GM21447 (cell line): ENCODE results near the gene NRP2.

Experiments
- ATAC-seq: cut with Tn5 transposase; IDR thresholded peaks from one replicate; pipeline ENCODE4 v1.9.1; 2021; ENCODE audit not compliant: unreplicated experiment

NRP2 gene

DNA sequence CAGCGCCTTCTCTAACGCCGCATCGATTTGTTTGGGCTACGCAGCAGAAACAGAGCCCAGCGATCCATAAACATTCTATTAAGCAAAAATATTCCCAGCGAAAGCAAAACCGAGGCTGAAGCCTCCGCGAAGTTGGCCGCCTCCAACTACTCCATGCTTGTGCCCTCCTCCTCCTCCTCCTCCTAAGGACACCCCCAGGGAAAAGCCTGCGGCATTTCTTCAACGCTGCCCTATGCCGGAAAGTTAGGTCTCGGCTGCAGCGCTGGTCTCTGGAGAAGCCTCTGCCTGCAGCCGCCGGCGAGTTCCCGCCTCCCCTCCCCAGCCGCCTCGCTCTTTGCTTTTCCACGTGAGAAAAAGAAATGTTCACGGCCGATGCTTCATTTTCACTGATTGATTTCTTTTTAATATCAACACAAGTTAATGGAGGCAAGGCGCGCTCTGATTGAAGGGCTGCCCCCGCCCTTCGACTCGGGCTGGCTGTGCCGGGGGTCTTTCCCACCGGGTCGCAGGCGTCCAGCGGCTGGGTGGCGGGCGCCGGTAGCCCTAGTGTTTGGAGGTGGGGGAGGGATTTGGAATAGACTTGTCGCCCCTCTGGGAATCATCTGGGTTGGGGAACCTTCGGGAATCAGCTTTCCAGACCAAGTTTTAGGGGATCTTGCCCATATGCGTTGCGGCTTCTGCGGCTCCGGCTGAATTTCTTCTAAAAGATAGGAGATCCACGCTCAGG, 3.9 kb downstream of the NRP2 start:
- no peak for ATAC-seq

DNA sequence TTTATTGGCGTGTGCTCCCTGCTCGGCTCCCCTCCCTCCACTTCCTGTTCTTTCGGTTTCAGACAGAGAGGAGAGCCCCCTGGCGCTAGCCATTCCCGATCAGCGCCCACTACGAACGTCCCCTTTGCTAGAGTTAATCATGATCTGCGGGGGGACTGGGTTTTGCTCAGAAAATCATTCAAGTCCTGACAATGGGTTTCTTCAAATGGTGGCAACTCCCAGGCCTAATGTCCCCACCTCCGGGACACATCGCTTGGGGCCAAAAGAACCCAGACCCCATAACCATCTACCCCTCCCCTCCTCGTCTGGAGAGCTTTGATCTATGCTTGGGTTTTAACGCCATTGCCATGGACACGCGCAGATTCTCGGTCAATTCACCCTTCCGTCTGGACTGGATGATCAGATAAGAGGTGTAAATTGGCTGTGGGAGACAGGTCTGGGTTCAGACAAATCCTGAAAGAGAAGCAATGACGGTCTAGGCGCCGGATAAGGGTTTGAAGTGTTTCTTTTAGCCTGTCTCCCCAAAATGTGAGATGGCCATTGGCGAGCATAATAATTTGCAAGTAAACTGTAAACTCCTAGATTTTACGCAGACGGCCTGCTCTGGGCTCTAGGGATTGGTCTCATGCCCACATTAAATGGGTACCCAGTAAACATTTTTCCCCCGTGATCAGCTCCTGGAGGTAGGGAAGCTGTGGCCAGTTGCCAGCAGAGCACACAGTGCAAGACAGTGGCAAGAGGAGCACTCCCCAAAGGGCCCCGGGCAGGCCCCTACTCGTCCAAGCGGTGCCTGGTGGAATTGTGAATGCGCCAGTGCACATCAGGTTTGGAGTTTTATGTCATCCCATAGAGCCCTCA, 4.7 kb downstream of the NRP2 start:
- ATAC-seq = no peak

- no peak for ATAC-seq
These were observed 5.3 kb downstream of the NRP2 start for GRCh38 chr2:205687641-205687956.

DNA sequence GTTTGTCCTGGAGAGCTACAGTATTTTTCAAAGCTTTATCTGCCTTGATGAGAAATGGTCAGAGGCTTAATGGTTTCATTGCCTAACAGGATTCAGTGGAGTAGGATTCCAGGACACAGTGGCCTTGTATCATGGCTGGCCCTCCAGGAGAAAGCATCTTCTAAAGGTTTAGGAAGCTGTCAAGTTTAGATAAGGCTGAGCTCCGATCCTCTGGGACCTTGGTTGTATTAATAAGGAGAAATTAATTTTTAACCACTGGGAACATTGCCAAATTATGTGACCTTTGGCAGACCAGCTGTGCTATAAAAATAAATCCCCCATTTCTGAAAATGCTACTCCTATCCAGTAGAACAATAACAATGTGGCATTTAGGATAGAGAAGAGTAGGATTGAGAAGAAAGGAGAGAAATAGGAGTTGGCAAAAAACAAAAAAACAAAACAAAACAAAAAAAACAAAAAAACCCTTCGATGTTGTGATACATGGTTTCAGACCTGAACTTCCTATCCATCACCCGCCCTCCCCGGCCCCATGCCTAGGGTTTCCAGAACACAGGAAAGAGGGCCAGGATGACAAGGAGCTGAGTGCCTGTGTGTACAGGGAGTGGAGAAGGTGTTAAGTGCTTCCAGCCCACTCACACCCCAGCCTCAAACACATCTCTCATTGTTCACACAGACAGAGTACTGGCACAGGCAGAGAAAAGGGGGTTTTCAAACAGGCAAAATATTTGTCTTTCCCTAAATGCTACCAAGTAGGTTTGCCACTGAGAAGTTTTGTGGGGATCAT, 6.3 kb downstream of the NRP2 start:
- ATAC-seq = no peak

DNA sequence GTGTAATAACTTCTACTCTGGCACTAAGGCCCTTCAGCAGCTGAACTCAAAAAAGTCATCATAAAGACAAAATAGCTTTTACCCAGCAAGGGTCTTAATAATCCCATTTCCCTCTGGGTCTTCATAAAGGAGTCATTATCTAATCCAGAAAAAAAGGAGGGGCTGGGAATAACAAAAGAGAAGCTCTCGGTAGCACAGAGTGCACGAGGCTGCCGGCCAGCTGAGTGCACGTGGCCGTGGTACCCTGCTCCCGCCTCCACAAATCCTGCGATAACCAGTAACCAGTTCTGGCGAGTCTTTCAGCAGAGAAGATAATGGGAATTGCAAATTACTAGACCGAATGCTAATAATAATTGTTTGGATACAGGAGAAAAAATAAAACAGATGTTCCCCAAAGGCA, 7.5 kb downstream of the NRP2 start:
- no peak for ATAC-seq

GRCh38 chr2:205692104-205692503, 9.8 kb downstream of the NRP2 start:
- no peak for ATAC-seq

- no peak for ATAC-seq
These were observed 12.0 kb downstream of the NRP2 start for GRCh38 chr2:205694256-205694655.

GRCh38 chr2:205695460-205695991, 13.2 kb downstream of the NRP2 start:
- ATAC-seq = no peak

DNA sequence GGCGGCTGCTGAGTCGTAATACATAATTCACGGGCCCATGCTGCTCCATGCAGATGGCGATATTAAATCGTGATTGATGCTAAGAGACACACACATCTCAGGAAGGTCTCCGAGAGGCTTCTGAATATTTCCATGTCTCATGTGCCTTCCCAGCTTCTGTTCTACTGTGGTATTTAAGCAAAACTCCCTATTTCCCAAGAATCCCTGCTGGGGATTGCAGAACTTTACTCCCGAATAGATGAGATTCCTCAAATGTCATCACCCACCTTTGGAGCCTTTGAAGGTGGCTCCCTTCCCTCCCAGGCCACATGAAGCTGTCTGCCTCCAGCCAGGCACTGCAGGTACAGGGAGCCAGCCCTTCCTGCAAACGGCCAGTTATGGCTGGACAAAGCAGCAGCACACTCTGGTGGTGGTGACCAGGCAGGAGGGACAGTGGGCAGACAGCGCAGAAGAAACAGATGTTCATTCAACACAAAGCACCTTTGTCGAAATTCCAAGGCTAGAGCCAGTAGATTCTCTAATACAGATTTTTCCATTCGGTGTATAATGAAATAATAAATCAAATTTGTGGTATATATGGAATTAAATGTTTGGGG, 14.1 kb downstream of the NRP2 start:
- ATAC-seq = no peak

- ATAC-seq = no peak
These were observed 14.7 kb downstream of the NRP2 start for GRCh38 chr2:205696927-205697441.

- no peak for ATAC-seq
These were observed 16.3 kb downstream of the NRP2 start for GRCh38 chr2:205698286-205699268.

DNA sequence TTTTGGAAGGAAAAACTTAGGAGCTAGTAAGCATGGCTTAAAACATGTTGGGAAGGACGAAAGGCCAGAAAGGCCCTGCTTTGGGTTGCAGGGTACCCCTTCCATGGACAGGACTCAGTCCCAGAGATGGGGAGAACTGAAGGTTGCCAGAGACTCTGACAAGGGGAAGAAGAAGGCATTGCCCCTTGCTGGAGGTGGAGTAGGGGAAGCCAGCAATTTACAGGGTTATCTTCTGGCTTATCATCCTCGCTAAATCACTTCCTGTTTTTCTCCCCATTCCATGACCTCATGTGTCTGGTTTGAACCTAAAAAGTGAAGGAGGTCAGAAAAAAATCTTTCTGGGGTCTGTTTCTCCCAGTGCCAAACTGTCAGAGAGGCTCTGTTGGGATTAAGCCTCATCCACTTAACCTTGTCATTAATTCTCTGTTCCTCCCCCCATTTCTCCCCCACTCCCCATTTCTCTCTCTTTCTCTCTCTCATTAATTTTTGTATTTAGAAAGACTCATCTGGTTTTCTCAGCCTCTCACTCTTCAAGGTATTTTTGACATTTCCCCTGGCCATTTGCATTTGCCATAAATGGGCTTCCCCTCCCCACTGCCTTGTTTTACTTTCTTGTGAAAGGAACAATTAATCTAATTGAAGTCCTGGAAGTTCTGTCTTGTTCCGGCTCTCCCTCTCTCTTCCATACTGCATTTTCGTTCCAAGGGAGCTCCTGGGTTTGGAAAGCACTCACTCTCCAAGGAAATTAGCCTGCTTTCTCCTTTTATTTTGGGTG, 17.4 kb downstream of the NRP2 start:
- ATAC-seq = no peak

DNA sequence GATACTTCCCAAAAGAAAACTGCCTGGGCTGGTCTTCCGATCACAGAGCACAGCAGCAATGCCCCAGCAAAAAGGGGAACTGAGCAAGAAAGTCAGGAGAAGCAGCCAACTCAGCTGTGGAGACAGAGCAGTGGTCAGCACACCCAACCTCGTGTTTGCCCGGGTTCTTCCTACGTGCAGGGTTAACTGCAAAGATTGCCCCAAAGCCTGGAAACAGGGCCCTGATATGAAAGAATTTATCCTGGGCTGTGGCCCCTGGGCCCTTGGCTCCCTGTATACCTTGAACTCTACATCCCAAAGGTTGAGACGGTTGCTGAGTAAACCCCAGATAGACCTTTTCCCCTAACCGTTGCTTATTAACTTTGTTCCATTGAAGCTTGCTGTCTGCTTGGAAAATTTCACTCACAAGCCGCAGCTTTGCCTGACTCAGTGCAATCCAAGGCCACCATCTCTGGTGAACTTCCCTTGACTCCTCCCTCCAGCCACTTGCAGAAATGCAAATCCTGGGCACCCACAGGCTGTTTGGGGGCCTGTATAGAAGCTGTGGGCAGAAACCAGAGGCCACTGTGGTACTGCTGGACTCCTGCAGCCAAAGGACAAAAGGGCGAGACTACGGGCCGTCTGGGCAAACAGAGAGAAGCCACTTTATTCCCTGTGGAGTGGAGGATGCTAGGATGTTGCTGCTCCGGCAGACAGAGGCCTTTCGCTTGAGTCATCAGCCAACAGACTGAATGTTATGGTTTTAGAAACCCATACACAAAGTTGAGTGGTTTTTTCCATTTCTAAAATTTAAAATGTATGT, 18.2 kb downstream of the NRP2 start:
- peak; percentile 82 for ATAC-seq

- ATAC-seq = no peak
These were observed 19.2 kb downstream of the NRP2 start for GRCh38 chr2:205701509-205701908.

- no peak for ATAC-seq
These were observed 20.3 kb downstream of the NRP2 start for GRCh38 chr2:205702576-205702975.

DNA sequence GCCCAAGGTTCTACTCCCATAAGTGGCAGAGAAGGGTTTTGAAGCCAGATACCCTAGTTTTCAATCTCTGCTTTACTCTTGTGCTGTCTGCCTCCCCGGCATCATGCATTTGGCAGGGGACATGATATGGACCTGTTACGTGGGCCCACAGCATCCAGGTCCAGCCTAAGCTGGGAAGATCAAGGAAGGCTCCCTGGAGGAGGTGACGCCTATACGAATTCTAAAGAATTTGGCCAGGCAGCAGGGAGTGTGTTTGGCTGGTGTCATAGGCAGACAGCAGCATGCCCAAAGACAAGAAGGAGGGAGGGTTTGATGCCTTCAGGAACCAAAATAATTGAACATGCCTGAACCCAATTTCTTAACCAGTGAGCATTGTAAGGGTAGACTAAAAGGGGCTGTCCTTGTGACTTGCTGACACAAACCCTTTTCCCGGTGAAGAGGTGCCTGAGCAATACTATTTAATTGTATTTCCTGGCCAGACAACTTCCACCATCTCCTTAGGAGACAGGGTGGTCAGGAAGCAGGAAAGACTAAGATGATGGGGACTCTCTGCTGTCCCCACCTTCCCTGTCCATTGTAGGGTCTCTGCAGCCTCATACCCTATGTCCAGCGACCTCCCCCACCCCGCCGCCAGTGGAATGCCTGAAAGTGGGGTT, 21.3 kb downstream of the NRP2 start:
- no peak for ATAC-seq

GRCh38 chr2:205704127-205704741, 21.9 kb downstream of the NRP2 start:
- no peak for ATAC-seq
